Measurements from ENCODE around the gene ALOXE3.
A peak's percentile ranks its signal among the peaks of the same experiment; 100 is the strongest.

Gene ALOXE3

GRCh38 chr17:8141741-8142140, 23.4 kb upstream of the ALOXE3 start:
- no peak for DNase-seq

DNA sequence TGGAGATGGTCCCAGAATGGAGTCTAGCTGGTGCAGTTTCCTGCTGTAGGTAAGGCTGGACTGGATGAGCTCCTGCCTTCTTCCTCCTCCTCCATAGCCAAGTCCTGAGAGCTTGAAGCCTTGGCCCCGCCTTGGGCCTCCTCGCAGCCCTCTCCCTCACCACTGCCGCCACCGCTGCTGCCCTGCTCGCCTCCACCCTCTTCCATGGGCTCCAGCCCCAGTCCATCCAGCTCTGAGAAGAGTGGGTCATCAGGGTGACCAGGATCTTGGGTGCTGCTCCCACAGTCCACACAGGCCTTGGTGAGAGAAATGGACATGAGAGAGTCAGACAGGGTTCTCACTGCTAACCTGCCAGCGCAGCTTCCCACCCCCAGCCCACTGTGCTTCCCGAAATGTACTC, 22.7 kb upstream of the ALOXE3 start:
- DNase-seq = no peak

- no peak for DNase-seq
Measured at GRCh38 chr17:8140065-8141029, 22.0 kb upstream of the ALOXE3 start.

GRCh38 chr17:8138672-8139371, 20.5 kb upstream of the ALOXE3 start:
- DNase-seq = peak; percentile 93 to 97

GRCh38 chr17:8138374-8138671, 20.0 kb upstream of the ALOXE3 start:
- DNase-seq = no peak

DNA sequence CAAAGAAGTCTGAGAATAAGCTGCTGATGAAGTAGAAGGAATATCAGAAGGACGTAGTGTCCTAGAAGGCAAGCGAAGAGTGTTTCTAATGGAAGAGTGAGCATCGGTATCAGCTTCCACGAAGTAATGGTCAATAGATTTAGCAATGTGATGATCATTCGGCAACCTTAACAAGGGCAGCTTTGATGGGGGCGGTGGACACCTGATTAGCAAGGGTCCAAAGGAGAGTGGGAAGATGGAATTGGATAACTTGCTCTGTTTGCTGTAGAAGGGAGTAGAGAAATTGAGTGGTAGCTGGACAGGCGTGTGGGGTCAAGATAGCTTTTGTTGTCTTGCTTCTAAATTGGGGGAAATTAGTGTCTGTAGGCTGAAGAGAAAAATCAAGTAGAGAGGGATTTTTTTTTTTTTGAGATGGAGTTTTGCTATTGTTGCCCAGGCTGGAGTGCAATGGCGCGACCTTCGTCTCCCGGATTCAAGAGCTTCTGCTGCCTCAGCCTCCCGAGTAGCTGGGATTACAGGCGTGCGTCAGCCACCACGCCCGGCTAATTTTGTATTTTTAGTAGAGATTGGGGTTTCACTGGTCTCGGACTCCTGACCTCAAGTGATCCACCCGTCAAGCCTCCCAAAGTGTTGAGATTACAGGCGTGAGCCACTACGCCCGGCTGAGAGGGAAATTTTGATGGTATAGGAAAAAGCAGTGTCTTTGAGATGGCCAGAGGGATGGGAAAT, 19.5 kb upstream of the ALOXE3 start:
- no peak for DNase-seq

- no peak for DNase-seq
Measured at GRCh38 chr17:8133941-8134340, 15.6 kb upstream of the ALOXE3 start.

DNA sequence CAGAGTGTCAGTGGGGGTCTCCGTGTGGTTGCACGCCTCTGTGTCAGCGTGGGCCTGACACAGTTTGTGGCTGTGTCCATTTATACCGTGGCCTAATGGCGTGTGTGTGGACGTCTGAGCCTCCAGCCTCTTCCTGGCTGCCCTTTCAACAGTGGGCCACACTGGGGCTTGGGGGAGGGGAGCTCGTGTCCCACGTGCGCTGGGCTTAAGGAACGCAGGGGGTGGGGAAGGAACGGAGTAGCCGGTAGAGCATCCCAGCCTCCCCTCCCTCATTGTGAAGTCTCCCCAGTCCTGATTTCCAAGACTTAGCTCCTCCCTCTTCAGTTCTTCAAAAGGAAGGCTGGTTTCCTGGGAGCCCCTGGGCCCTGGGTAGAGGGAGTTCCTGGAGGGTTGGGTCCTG, 15.1 kb upstream of the ALOXE3 start:
- DNase-seq = no peak

- DNase-seq = no peak
Measured at GRCh38 chr17:8131844-8132441, 13.6 kb upstream of the ALOXE3 start.

GRCh38 chr17:8128125-8128784, 9.9 kb upstream of the ALOXE3 start:
- no peak for DNase-seq

- peak; percentile 69 to 75 for DNase-seq
Measured at GRCh38 chr17:8126491-8127066, 8.3 kb upstream of the ALOXE3 start.

DNA sequence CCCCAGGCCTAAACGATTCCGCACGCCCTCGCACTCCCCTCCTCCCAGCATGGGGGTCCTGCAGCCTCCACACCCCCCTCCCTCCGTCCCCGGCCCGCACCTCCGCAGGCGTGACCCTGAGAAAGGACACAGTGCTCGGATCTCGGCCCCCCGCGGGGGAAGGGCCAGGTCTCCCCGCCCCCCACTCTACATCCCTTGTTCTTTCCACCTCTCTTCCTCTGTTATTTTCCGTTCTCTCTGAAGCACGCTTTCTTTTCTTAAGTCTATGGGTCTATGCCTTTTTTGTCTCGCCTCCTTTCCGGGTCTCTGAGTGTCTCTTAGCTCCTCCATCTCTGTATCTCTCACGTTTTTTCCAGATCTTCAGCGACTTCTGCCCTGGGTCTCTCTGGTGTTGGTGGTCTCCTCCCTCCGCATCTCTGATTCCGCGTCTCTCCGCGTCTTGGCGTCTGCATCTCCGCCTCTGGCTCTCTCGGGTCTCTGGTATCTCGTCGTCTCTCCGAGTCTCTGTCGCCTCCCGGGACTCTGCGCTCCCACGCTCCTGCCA, 7.7 kb upstream of the ALOXE3 start:
- DNase-seq = peak in 1 of 2 experiments; percentile 33

DNA sequence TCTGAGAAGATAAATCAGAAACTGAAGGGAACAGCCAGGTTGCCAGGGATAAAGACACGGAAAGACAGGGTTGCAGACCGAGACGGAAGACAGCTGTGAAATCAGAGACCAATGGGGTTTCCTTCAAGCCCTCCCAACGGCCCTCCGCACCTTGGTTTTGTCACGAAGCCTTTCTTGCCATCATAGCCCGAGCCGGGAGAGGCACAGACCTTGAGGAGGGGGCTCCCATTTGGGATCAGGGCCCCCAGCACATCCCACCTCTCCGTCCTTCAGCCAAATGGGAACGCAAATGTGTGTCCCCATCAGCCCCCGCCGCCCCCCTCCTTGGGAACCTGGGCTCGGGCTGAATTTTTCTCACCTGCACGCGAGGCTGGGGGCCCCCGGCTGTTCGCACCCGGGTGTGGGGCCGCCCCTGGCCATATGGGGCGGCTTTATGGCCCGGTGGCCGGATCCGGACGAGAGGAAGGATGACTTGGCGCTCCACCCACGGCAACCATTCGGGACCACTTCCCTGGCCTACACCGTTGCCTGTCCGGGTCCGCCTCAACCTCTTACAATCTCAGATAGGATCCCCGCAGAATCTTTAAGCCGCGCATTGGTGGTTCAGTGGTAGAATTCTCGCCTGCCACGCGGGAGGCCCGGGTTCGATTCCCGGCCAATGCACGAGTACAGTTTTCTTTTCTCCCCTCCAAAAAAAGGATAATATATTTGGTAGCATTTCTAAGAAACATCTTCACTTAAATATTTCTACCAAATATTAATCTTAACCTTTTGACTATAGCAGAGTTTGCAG, 7.0 kb upstream of the ALOXE3 start:
- peak; percentile 57 to 81 for DNase-seq

DNA sequence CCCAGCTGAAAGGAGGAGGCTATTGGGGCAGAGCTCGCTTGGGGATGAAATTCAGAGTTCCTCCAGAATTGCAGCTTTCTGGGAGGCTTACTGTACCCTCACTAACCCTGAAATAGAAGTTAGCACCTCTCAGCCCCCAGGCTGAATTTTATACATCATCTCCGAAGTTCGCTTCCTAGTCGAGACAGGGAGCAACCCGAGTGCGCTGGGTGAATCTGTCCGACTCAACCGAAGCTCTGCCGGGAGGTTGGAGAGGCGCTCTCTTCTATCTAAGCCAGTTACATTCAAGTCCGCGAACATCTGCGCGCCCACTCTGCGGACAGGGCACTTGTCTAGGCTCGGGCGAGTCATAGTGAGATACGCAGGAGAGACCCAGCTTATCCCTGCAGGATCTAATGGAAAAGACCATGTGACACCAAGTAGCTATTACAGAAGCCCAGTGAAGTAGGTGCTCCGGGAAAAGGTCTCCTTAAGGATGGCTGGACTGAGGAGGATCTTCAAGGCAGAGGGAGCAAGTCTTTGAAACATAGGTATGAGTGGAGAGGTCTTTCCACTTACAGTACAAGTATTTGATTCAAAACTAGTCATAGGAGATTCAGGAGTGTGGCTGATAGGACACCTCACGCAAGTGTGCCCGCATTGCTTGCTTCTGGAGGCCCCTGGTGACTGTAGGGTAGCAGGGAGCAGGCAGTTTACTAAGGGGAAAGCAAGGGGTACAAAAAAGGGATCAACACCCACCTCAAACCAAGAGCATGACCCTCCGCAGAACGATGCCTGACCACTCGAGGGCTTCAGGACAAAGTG, 6.2 kb upstream of the ALOXE3 start:
- DNase-seq = no peak

GRCh38 chr17:8123695-8124349, 5.5 kb upstream of the ALOXE3 start, which contains the start of gene HES7:
Gene HES7, minus strand, starts transcription at chr17:8124106. Its CDS starts 22 bp downstream, at chr17:8124084.
- peak in 1 of 2 experiments; percentile 31 for DNase-seq

DNA sequence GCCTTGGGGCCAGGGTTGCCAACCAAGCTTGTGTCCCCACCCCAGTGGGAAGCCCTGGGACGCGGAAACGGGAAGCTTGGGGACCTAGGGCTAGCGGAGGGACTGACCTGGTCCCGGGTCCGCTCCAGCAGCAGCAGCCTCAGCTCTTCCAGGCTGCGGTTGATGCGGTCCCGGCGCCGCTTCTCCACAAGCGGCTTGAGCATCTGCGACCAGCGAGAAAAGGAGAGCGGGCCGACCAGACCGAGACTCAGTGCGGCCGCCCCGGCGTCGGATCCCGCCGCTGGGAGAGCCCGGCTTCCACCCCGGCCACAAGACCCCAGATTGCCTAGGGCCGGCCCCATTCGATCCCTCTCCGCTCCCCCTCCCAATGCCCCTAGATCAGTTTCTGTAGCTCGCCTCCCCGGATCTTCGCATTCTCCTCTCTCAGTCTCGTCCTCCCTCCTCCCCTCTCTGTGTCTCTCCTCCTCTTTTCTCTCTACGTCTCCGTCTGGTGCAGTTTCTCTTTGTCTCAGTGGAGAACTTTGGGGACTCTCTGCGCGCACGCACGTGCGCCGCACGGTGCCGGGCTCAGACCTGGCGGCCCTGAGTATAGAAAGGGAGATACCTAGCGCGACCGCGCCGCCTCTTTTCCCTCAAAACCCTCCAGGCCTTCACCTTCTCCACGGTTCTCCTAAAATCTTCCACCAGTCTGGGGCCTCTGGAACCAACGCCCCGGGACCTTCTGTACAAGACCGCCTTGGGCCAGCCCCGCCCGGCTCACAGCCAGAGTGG, 4.8 kb upstream of the ALOXE3 start:
- no peak for DNase-seq

GRCh38 chr17:8122422-8122923, 4.2 kb upstream of the ALOXE3 start:
- no peak for DNase-seq

DNA sequence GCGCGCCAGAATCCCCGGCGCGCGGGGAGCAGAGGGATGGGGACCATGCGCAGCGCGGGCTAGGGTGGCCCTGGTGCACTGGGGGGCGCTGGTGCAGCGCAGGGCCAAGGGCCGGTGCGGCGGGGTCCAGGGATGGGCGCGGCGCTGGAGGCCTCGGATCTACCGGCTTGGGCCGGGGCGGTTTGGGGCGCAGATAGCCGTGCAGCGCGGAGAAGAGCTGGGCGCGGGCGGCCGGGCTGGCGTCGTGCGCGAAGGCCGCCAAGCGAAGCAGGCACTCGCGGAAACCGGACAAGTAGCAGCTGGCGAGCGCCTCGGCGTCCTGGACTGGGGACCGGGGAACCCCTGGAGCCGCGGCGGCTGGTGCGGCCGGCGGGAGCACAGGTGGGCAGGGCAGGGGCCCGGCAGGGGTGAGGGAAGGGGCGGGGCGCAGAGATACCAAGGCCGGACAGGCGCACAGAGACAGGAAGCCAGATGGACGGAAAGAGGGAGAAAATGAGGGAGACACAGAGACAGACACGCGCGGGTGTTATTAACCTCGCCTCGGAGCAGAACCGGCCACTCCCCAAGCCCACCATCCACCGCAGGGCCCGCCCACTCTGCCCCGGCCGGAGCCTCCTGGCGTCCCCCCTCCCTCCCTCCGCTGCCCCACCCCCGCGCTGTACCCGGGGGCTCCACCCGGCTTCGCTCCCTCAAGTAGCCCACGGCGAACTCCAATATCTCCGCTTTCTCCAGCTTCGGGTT, 3.5 kb upstream of the ALOXE3 start:
- DNase-seq = peak; percentile 74 to 89
